DOHH2 (cell line): ENCODE data around the gene RASA4B.
"Not testable (repeated sequence)": the region's sequence is repeated elsewhere in the genome, so short reads cannot be mapped to it uniquely, and the experiment has no call there.

Source experiments
- CTCF ChIP-seq: fragments of 200-600 bp; sonication (generic); IDR thresholded peaks from one replicate; pipeline ENCODE4 v1.5.1; 2014; ENCODE audit warnings: antibody characterized with exemption, mild to moderate bottlenecking, low read depth, low read length; ENCODE audit not compliant: poor library complexity, severe bottlenecking
- EZH2phosphoT487 ChIP-seq: fragments of 200-600 bp; sonication (generic); IDR thresholded peaks from 2 replicates; pipeline ENCODE4 v1.6.1; 2017; ENCODE audit warnings: borderline replicate concordance, mild to moderate bottlenecking, antibody characterized with exemption, low read length, moderate library complexity, mixed read lengths

DNA sequence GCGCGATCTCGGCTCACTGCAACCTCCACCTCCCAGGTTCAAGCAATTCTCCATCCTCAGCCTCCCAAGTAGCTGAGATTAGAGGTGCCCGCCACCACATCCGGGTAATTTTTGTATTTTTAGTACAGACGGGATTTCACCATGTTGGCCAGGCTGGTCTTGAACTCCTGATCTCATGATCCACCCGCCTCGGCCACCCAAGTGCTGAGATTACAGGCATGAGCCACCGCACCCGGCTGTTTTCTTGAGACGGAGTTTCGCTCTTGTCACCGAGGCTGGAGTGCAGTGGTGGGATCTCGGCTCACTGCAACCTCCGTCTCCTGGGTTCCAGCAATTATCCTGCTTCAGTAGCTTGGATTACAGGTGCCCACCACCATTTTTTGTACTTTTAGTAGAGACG, 19.3 kb downstream of the RASA4B start:
- not testable (repeated sequence) for TF ChIP-seq CTCF, EZH2phosphoT487
